SK-N-SH (cell line): ENCODE measurements around the gene RPL39L. TPM values are rescaled to one million over a fixed set of nuclear protein-coding genes. Genes with fewer than 3 reads are reported as not detected.

ENCODE experiments used
- CTCF ChIA-PET: fragments of 300-600, 350-600 bp; formaldehyde crosslinking; extraction: SDS; loops from one replicate; lab custom pipeline; 2021; lab: Yijun Ruan, JAX
- POLR2A ChIA-PET: fragments of 350-600 bp; sonication (Branson Sonifier 250); formaldehyde crosslinking; extraction: SDS; loops from one replicate; lab custom pipeline; 2020; ENCODE audit warnings: antibody characterized with exemption, inconsistent platforms; lab: Yijun Ruan, JAX
- DNase-seq: peaks from one replicate; pipeline ENCODE4 v3.0.0; 2012
- H2AFZ ChIP-seq: fragments of 200-600 bp; sonication (generic); 2 replicates; pipeline ENCODE4 v1.8.1; 2016; ENCODE audit warnings: antibody characterized with exemption, mild to moderate bottlenecking, low read depth
- H3F3A ChIP-seq: fragments of 200-600 bp; sonication (generic); replicated peaks from 2 replicates; pipeline ENCODE3; 2016; ENCODE audit warnings: antibody characterized with exemption, mild to moderate bottlenecking; ENCODE audit not compliant: insufficient read depth
- H3K27ac ChIP-seq, 2 experiments: fragments of 200-500 bp in 1 of 2; fragments of 200-600 bp in 1 of 2; sonication (Bioruptor generic) in 1 of 2; sonication (generic), shearing (Covaris generic) in 1 of 2; 2 replicates each; pipeline versions ENCODE4 v1.5.1 to v1.6.1; 2014 to 2016; ENCODE audit warnings: low read depth in 2 of 2, inconsistent platforms in 1 of 2, low read length in 1 of 2, mild to moderate bottlenecking in 1 of 2, mixed read lengths in 1 of 2
- H3K27me3 ChIP-seq: fragments of 200-600 bp; sonication (generic), shearing (Covaris generic); 2 replicates; pipeline ENCODE4 v1.6.1; 2016; ENCODE audit warnings: mixed run types; ENCODE audit not compliant: insufficient read depth
- H3K36me3 ChIP-seq, 2 experiments: fragments of 200-500 bp in 1 of 2; fragments of 200-600 bp in 1 of 2; sonication (Bioruptor generic) in 1 of 2; sonication (generic) in 1 of 2; replicated peaks in 1 of 2; 2 replicates each; pipeline versions ENCODE3 to v1.5.1; 2014 to 2016; ENCODE audit warnings: low read length in 1 of 2, mild to moderate bottlenecking in 1 of 2; ENCODE audit not compliant: insufficient read depth in 2 of 2, control insufficient read depth in 1 of 2
- H3K4me1 ChIP-seq, 2 experiments: fragments of 200-500 bp in 1 of 2; fragments of 200-600 bp in 1 of 2; sonication (Bioruptor generic) in 1 of 2; sonication (generic), shearing (Covaris generic) in 1 of 2; 2 replicates each; pipeline versions ENCODE4 v1.5.1 to v1.6.1; 2014 to 2016; ENCODE audit warnings: low read depth in 1 of 2, low read length in 1 of 2, mixed run types in 1 of 2; ENCODE audit not compliant: insufficient read depth in 2 of 2, control insufficient read depth in 1 of 2
- H3K4me2 ChIP-seq: fragments of 200-600 bp; sonication (generic), shearing (Covaris generic); 2 replicates; pipeline ENCODE4 v1.6.1; 2017; ENCODE audit warnings: mixed run types
- H3K4me3 ChIP-seq, 2 experiments: fragments of 200-500 bp in 1 of 2; fragments of 200-600 bp in 1 of 2; sonication (Bioruptor generic) in 1 of 2; sonication (generic), shearing (Covaris generic) in 1 of 2; 2 replicates each; pipeline versions ENCODE4 v1.5.1 to v1.8.1; 2014 to 2016; ENCODE audit warnings: low read depth in 2 of 2, inconsistent platforms in 1 of 2, low read length in 1 of 2, mild to moderate bottlenecking in 1 of 2, mixed read lengths in 1 of 2, moderate library complexity in 1 of 2
- H3K79me2 ChIP-seq: fragments of 200-600 bp; sonication (generic); 2 replicates; pipeline ENCODE4 v1.8.1; 2017; ENCODE audit warnings: mild to moderate bottlenecking; ENCODE audit not compliant: insufficient read depth
- H3K9ac ChIP-seq: fragments of 200-600 bp; sonication (generic); 2 replicates; pipeline ENCODE4 v1.6.1; 2017; ENCODE audit warnings: mixed run types
- H3K9me2 ChIP-seq: fragments of 200-600 bp; sonication (generic); 2 replicates; pipeline ENCODE4 v1.6.1; 2017; ENCODE audit warnings: mixed run types
- H3K9me3 ChIP-seq: fragments of 200-600 bp; sonication (generic); 2 replicates; pipeline ENCODE4 v1.6.1; 2017; ENCODE audit warnings: mixed run types, mild to moderate bottlenecking, moderate library complexity
- H4K20me1 ChIP-seq: fragments of 200-600 bp; sonication (generic); 2 replicates; pipeline ENCODE4 v1.6.1; 2017; ENCODE audit warnings: mild to moderate bottlenecking, mixed run types; ENCODE audit not compliant: insufficient read depth
- CTCF ChIP-seq: fragments of 200-600 bp; sonication (generic); IDR thresholded peaks from 2 replicates; pipeline ENCODE4 v1.6.1; 2017; ENCODE audit warnings: antibody characterized with exemption, mild to moderate bottlenecking, moderate library complexity
- FOSL2 ChIP-seq: IDR thresholded peaks from 2 replicates; pipeline ENCODE4 v1.4.0; 2012; ENCODE audit warnings: low read depth, mild to moderate bottlenecking, moderate library complexity, borderline replicate concordance
- FOXJ3 ChIP-seq: sonication (generic); formaldehyde crosslinking; IDR thresholded peaks from 2 replicates; pipeline ENCODE4 v1.5.1; 2020; ENCODE audit warnings: mild to moderate bottlenecking, missing genetic modification reagents
- MAX ChIP-seq: IDR thresholded peaks from 2 replicates; pipeline ENCODE4 v1.4.0; 2012; ENCODE audit warnings: low read depth
- MXI1 ChIP-seq: IDR thresholded peaks from 2 replicates; pipeline ENCODE4 v1.6.1; 2012; ENCODE audit warnings: mild to moderate bottlenecking, low read depth, low read length, improper control_type of control experiment
- NFIC ChIP-seq: IDR thresholded peaks from 2 replicates; pipeline ENCODE4 v1.4.0; 2012; ENCODE audit warnings: borderline replicate concordance
- NRF1 ChIP-seq: IDR thresholded peaks from 2 replicates; pipeline ENCODE4 v1.6.1; 2012; ENCODE audit warnings: low read depth, mild to moderate bottlenecking, low read length
- POLR2AphosphoS5 ChIP-seq: IDR thresholded peaks from 2 replicates; pipeline ENCODE4 v1.6.1; 2012; ENCODE audit warnings: low read depth, low read length
- RXRA ChIP-seq: IDR thresholded peaks from 2 replicates; pipeline ENCODE4 v1.4.0; 2012; ENCODE audit warnings: low read depth, mild to moderate bottlenecking, borderline replicate concordance
- SIN3A ChIP-seq: IDR thresholded peaks from 2 replicates; pipeline ENCODE4 v1.6.1; 2012; ENCODE audit warnings: low read depth, mild to moderate bottlenecking, low read length, moderate library complexity, borderline replicate concordance
- TAF1 ChIP-seq: IDR thresholded peaks from 2 replicates; pipeline ENCODE4 v1.6.1; 2012; ENCODE audit warnings: low read depth, mild to moderate bottlenecking, low read length, moderate library complexity, borderline replicate concordance
- TCF12 ChIP-seq: IDR thresholded peaks from 2 replicates; pipeline ENCODE4 v1.4.0; 2012
- USF1 ChIP-seq: IDR thresholded peaks from 2 replicates; pipeline ENCODE4 v1.4.0; 2012; ENCODE audit warnings: low read depth, borderline replicate concordance
- WGBS: methylation state at CpG from one replicate; pipeline ENCODE4 v1.1.6; 2017; ENCODE audit warnings: low lambda C conversion rate; 5-methylcytosine and 5-hydroxymethylcytosine counted together
- polyA plus RNA-seq, 3 experiments: library from polyadenylated mRNA; depleted of rRNA; stranded (reverse); fragments of >200 nt; gene quantifications; 2 replicates each; pipeline ENCODE4 v1.2.3, GENCODE V29; 2012
- TF ChIP-seq, protein P1 (sequence below): IDR thresholded peaks from 2 replicates; pipeline ENCODE4 v1.6.1; 2012; ENCODE audit warnings: mild to moderate bottlenecking, low read depth, low read length, moderate library complexity
- TF ChIP-seq, protein P2 (sequence below): fragments of 150-350 bp; IDR thresholded peaks from 2 replicates; pipeline ENCODE4 v1.6.1; 2017; ENCODE audit warnings: antibody characterized with exemption, low read length, low read depth, borderline replicate concordance

Gene RPL39L
- polyA plus RNA-seq, 1 of the 3 experiments (the other 2 are of a cell fraction) = 25.3 TPM

GRCh38 chr3:187145149-187145895 is 6.0 kb upstream of the RPL39L start (continued):
- no peak for TF ChIP-seq USF1
- TF ChIP-seq TAF1 = no peak
- TF ChIP-seq MAX = no peak
- TF ChIP-seq MXI1 = no peak
- TF ChIP-seq POLR2AphosphoS5 = no peak
- TF ChIP-seq, protein P1, sequence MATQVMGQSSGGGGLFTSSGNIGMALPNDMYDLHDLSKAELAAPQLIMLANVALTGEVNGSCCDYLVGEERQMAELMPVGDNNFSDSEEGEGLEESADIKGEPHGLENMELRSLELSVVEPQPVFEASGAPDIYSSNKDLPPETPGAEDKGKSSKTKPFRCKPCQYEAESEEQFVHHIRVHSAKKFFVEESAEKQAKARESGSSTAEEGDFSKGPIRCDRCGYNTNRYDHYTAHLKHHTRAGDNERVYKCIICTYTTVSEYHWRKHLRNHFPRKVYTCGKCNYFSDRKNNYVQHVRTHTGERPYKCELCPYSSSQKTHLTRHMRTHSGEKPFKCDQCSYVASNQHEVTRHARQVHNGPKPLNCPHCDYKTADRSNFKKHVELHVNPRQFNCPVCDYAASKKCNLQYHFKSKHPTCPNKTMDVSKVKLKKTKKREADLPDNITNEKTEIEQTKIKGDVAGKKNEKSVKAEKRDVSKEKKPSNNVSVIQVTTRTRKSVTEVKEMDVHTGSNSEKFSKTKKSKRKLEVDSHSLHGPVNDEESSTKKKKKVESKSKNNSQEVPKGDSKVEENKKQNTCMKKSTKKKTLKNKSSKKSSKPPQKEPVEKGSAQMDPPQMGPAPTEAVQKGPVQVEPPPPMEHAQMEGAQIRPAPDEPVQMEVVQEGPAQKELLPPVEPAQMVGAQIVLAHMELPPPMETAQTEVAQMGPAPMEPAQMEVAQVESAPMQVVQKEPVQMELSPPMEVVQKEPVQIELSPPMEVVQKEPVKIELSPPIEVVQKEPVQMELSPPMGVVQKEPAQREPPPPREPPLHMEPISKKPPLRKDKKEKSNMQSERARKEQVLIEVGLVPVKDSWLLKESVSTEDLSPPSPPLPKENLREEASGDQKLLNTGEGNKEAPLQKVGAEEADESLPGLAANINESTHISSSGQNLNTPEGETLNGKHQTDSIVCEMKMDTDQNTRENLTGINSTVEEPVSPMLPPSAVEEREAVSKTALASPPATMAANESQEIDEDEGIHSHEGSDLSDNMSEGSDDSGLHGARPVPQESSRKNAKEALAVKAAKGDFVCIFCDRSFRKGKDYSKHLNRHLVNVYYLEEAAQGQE = no peak
- no peak for TF ChIP-seq SIN3A

- WGBS = 8% methylated on average over 3 of the region's 3 CpGs
- peak overlapping the region; percentile 85; the same call in 1 of the 2 replicates for H3K9ac ChIP-seq
- H3F3A ChIP-seq = no peaks in the 10 kb centered on the region
- CTCF ChIA-PET = interaction anchor here (0.5 to 3.5 kb wide), 29 partner anchors 8 to 523 kb away, joined by 3 to 45 read pairs (median 4); no protein-coding TSS in a partner anchor
- H4K20me1 ChIP-seq = no peaks in the 10 kb centered on the region
- H3K27ac ChIP-seq = no peak overlapping the region
- no peaks in the 10 kb centered on the region for H3K9me3 ChIP-seq
- DNase-seq = no peak
- H2AFZ ChIP-seq = no peak overlapping the region; the same call in 1 of the 2 replicates
- H3K4me1 ChIP-seq = no peaks in the 10 kb centered on the region; a peak in 1 of 4 replicates
- no peaks in the 10 kb centered on the region for H3K9me2 ChIP-seq
- H3K27me3 ChIP-seq = no peaks in the 10 kb centered on the region; the same call in 1 of the 2 replicates
- TF ChIP-seq FOSL2 = no peak
- TF ChIP-seq, protein P2, sequence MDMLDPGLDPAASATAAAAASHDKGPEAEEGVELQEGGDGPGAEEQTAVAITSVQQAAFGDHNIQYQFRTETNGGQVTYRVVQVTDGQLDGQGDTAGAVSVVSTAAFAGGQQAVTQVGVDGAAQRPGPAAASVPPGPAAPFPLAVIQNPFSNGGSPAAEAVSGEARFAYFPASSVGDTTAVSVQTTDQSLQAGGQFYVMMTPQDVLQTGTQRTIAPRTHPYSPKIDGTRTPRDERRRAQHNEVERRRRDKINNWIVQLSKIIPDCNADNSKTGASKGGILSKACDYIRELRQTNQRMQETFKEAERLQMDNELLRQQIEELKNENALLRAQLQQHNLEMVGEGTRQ = no peak
- no peak for TF ChIP-seq TCF12
- no peak for TF ChIP-seq SIN3A
- no peak for TF ChIP-seq CTCF
- TF ChIP-seq NRF1 = no peak
- TF ChIP-seq NFIC = no peak
- no peak for TF ChIP-seq RXRA
- TF ChIP-seq POLR2AphosphoS5 = no peak
- no peak for TF ChIP-seq FOXJ3 (CRISPR knock-in tag)
- TF ChIP-seq, protein P1 = no peak
- H3K4me2 ChIP-seq = peak overlapping the region; percentile 88
- POLR2A ChIA-PET = interaction anchor here (0.8 to 1.0 kb wide), 2 partner anchors 11 to 25 kb away, joined by 4 to 5 read pairs; no protein-coding TSS in a partner anchor
- H3K4me3 ChIP-seq = peak overlapping the region; percentile 64 to 92; a peak in 3 of 4 replicates
- H3K79me2 ChIP-seq = peaks cover 11% of the 10 kb centered on the region; the same call in 1 of the 2 replicates
- no peaks in the 10 kb centered on the region for H3K36me3 ChIP-seq
Measured at GRCh38 chr3:187139895-187140253, 578 bp upstream of the RPL39L start.
